ENCODE measurements around the gene COL4A6.
"Not testable (repeated sequence)": the region's sequence is repeated elsewhere in the genome, so short reads cannot be mapped to it uniquely, and the experiment has no call there.

Gene COL4A6

DNA sequence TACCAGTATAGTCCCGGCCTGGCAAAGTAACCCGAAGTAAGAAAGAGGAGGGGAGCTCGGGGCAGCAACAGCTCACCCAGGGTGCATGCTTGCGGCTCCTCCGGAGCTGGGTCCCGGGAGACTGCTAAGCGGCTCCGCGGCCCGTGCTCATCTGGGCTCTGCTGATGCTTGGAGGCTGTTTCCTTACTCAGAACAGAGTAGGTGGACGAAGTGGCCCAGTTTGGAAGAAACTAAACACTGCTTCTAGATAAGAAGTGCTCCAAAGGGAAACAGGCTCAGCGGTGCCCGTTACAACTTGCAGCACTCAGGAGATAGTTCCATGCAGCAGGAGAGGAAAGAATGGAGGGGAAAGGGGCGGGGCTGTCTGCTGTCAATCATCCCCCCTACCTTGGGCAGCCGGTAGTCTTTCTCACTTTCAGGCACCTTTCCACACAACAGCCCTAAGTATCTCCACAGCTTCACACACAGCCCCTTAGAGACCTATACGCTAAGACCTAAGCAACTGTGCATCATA is at the start of gene COL4A6:
COL4A6 (minus strand) TSS at position 313 of the 514 bp plus-strand sequence; CDS start at position 87, 226 bp downstream.
- no peak for DNase-seq (ENCODE audit: low spot score)
- in situ Hi-C loops (cut with MboI; ENCODE audit: low pct_unique_long_range_greater_than_20kb, low sequenced_read_pairs, unreplicated experiment) = no loop called here
- TF ChIP-seq, protein P1, sequence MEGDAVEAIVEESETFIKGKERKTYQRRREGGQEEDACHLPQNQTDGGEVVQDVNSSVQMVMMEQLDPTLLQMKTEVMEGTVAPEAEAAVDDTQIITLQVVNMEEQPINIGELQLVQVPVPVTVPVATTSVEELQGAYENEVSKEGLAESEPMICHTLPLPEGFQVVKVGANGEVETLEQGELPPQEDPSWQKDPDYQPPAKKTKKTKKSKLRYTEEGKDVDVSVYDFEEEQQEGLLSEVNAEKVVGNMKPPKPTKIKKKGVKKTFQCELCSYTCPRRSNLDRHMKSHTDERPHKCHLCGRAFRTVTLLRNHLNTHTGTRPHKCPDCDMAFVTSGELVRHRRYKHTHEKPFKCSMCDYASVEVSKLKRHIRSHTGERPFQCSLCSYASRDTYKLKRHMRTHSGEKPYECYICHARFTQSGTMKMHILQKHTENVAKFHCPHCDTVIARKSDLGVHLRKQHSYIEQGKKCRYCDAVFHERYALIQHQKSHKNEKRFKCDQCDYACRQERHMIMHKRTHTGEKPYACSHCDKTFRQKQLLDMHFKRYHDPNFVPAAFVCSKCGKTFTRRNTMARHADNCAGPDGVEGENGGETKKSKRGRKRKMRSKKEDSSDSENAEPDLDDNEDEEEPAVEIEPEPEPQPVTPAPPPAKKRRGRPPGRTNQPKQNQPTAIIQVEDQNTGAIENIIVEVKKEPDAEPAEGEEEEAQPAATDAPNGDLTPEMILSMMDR (IDR thresholded peaks at IDR 0.05; ENCODE audit: extremely low read depth, insufficient read depth, missing control alignments) = no peak

DNA sequence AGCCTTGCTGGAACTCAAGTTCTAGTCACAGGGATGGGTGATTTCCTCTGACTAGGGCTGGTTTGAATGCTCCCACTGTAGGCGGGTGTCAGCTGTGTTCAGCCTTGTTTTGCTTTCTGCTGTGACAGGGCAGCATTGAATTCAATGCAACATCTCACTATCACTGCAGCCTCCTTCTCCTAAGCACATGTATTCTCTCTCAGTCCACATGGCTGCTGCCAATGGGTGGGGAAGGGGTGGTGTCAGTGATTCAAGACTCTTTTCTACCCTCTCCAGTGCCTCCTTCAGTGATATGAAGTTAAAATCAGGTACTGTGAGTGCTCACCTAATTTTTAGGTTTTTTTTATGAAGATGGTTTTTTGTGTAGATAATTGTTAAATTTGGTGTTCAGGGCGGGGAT is 47.7 kb upstream of the COL4A6 start:
- TF ChIP-seq, protein P1 (IDR thresholded peaks at IDR 0.05; ENCODE audit: extremely low read depth, insufficient read depth, missing control alignments) = no peak
- no peak for DNase-seq (ENCODE audit: low spot score)
- in situ Hi-C loops (cut with MboI; ENCODE audit: low pct_unique_long_range_greater_than_20kb, low sequenced_read_pairs, unreplicated experiment) = no loop called here

DNA sequence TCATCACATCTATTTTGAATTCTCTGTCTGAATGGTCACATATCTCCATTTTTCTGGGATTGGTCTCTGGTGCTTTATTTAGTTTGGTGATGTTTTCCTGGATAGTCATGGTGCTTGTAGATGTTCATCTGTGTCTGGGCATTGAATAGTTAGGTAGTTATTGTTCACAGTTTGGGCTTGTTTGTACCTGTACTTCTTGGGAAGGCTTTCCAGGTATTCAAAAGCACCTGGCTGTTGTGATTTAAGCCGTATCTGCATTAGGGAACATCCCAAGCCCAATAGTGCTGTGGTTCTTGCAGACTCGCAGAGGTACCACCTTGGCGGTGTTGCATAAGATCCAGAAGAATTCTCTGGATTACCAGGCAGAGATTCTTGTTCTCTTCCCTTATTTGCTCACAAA is 46.0 kb upstream of the COL4A6 start:
- in situ Hi-C loops (cut with MboI; ENCODE audit: low pct_unique_long_range_greater_than_20kb, low sequenced_read_pairs, unreplicated experiment) = no loop called here
- DNase-seq (ENCODE audit: low spot score) = no peak

GRCh38 chrX:108481528-108481927 is 43.3 kb upstream of the COL4A6 start:
- DNase-seq (ENCODE audit: low spot score); in situ Hi-C loops (cut with MboI; ENCODE audit: low pct_unique_long_range_greater_than_20kb, low sequenced_read_pairs, unreplicated experiment): not testable (repeated sequence)

More for the DNA sequence above, 46.0 kb upstream of the COL4A6 start:
- TF ChIP-seq, protein P1 (IDR thresholded peaks at IDR 0.05; ENCODE audit: extremely low read depth, insufficient read depth, missing control alignments) = no peak

GRCh38 chrX:108473979-108474378 is 35.8 kb upstream of the COL4A6 start:
- TF ChIP-seq, protein P1 (IDR thresholded peaks at IDR 0.05; ENCODE audit: extremely low read depth, insufficient read depth, missing control alignments) = no peak
- no peak for DNase-seq (ENCODE audit: low spot score)
- in situ Hi-C loops (cut with MboI; ENCODE audit: low pct_unique_long_range_greater_than_20kb, low sequenced_read_pairs, unreplicated experiment) = no loop called here

DNA sequence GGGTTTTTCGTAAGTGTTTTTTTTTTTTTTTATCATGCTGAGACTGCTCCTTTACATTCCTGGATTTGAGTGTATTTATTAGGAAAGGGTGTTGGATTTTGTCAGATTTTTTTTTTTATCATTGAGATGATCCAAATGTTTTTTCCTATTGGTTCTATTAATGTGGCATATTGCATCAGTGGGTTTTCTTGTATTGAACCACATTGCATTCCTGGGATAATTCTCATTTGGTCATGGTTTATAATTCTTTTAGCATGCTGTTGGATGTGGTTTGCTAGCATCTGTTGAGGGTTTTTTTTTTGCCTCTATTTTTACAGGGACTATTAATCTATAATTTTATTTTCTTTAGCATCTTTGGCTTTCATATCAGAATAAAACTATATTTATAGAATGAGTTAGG is 30.3 kb upstream of the COL4A6 start:
- TF ChIP-seq, protein P1 (IDR thresholded peaks at IDR 0.05; ENCODE audit: extremely low read depth, insufficient read depth, missing control alignments) = no peak
- no peak for DNase-seq (ENCODE audit: low spot score)
- in situ Hi-C loops (cut with MboI; ENCODE audit: low pct_unique_long_range_greater_than_20kb, low sequenced_read_pairs, unreplicated experiment) = no loop called here

- DNase-seq (ENCODE audit: low spot score) = no peak
- TF ChIP-seq, protein P1 (IDR thresholded peaks at IDR 0.05; ENCODE audit: extremely low read depth, insufficient read depth, missing control alignments) = no peak
- in situ Hi-C loops (cut with MboI; ENCODE audit: low pct_unique_long_range_greater_than_20kb, low sequenced_read_pairs, unreplicated experiment) = no loop called here
Observed at GRCh38 chrX:108464604-108465003, 26.4 kb upstream of the COL4A6 start.

Measured in GM13977 (cell line).